Kidney (tissue), 14 donors: ENCODE data around the gene TNK2. TPM values are rescaled to one million over a fixed set of nuclear protein-coding genes. Genes with fewer than 3 reads are reported as not detected.

ENCODE experiments used
- DNase-seq, 5 donors: peaks; one replicate each; pipeline ENCODE4 v3.0.0-alpha.2; 2013 to 2020
- FAIRE-seq: peaks from 2 replicates; lab custom pipeline; 2012; peaks lifted over from hg19 to GRCh38; lab: Jason Lieb, UNC
- H3K27ac ChIP-seq, 2 donors: one replicate each; pipeline ENCODE4 v1.7.0; 2013; ENCODE audit warnings: low read depth in 2 of 2, low read length in 2 of 2, inconsistent platforms in 1 of 2
- H3K27me3 ChIP-seq: one replicate; pipeline ENCODE4 v1.7.1; 2013; ENCODE audit warnings: low read length, inconsistent platforms; ENCODE audit not compliant: control insufficient read depth, insufficient read depth
- H3K36me3 ChIP-seq, 3 donors: one replicate each; pipeline versions ENCODE4 v1.7.0 to v1.7.1; 2013; ENCODE audit warnings: low read length in 3 of 3, control low read depth in 1 of 3, inconsistent platforms in 1 of 3; ENCODE audit not compliant: insufficient read depth in 3 of 3, control insufficient read depth in 2 of 3
- H3K4me1 ChIP-seq, 3 donors: one replicate each; pipeline versions ENCODE4 v1.7.0 to v1.7.1; 2013; ENCODE audit warnings: low read length in 3 of 3, inconsistent platforms in 1 of 3, low read depth in 1 of 3; ENCODE audit not compliant: control insufficient read depth in 2 of 3, insufficient read depth in 2 of 3
- H3K4me3 ChIP-seq, 3 donors: one replicate each; pipeline versions ENCODE4 v1.7.0 to v1.8.1; 2013; ENCODE audit warnings: low read length in 3 of 3, control low read depth in 1 of 3, inconsistent platforms in 1 of 3
- H3K9ac ChIP-seq, 3 donors: one replicate each; pipeline versions ENCODE4 v1.7.0 to v1.7.1; 2013; ENCODE audit warnings: low read length in 3 of 3, control low read depth in 1 of 3, inconsistent platforms in 1 of 3
- H3K9me3 ChIP-seq, 3 donors: one replicate each; pipeline versions ENCODE4 v1.7.0 to v1.7.1; 2013; ENCODE audit warnings: low read length in 3 of 3, control low read depth in 1 of 3, inconsistent platforms in 1 of 3; ENCODE audit not compliant: control insufficient read depth in 2 of 3, insufficient read depth in 1 of 3
- CTCF ChIP-seq: IDR thresholded peaks from 3 replicates; pipeline ENCODE4 v1.5.1; 2012; ENCODE audit warnings: mild to moderate bottlenecking, moderate library complexity, borderline replicate concordance; ENCODE audit not compliant: insufficient read depth; ENCODE audit errors: extremely low read depth
- intact Hi-C: fragments of 100-400 bp; cut with DNase I; formaldehyde crosslinking; loops from one replicate; pipeline ENCODE4 v1.11.1; 2022
- polyA plus RNA-seq: library from polyadenylated mRNA; stranded (reverse); fragments of 350-450 nt; fragmentation: Illumina TruSeq; extraction: RNeasy Lipid Tissue Mini Kit (QIAGEN cat#74804); gene quantifications from one replicate; pipeline ENCODE4 v1.2.3, GENCODE V29; 2014; ENCODE audit warnings: low read depth, low replicate concordance; ENCODE audit not compliant: insufficient read depth
- total RNA-seq: library from RNA; stranded (reverse); fragmentation: NEBNext Ultra II Directional; extraction: Animal tissue kit (Norgen Biotek cat#: 25700); gene quantifications from one replicate; pipeline ENCODE4 v1.2.1, GENCODE V29; 2021
- donor health status: control.
- donor health status: control.
- donor health status: control.
- donor health status: control.
- donor health status: control.
- donor health status: DM: yes; HTN: yes; CAD: no.
- donor health status: Normal renal cell carcinoma (clear cell type).

The TNK2 gene
- total and polyA plus RNA-seq, 2 donors from 2014 or later: 14.7 to 42.5 TPM

- Histone ChIP-seq H3K9me3 (no peaks in the 10 kb centered on the region), H3K27me3 (no peaks in the 10 kb centered on the region), H3K36me3 (no peaks in the 10 kb centered on the region), H3K4me1 (no peaks in the 10 kb centered on the region), H3K27ac (no peak overlapping the region), H3K9ac (no peak overlapping the region), H3K4me3 (no peak overlapping the region)
- DNase-seq (no peak), FAIRE-seq (no peak)
- intact Hi-C loops: no loop called here
- TF ChIP-seq CTCF: no peak
Measured at GRCh38 chr3:195844671-195845218, 63.6 kb downstream of the TNK2 start.

- no peak for TF ChIP-seq CTCF
- Histone ChIP-seq H3K4me3 (no peak overlapping the region), H3K27me3 (no peaks in the 10 kb centered on the region), H3K9ac (no peak overlapping the region), H3K27ac (no peak overlapping the region), H3K9me3 (no peaks in the 10 kb centered on the region), H3K36me3 (no peaks in the 10 kb centered on the region), H3K4me1 (no peaks in the 10 kb centered on the region)
- FAIRE-seq (no peak), DNase-seq (no peak)
- intact Hi-C loops: no loop called here
Measured at GRCh38 chr3:195839260-195840010, 68.9 kb downstream of the TNK2 start.

GRCh38 chr3:195838714-195839113 lies 69.6 kb downstream of the TNK2 start:
- no peak overlapping the region for H3K4me3 ChIP-seq
- H3K9me3 ChIP-seq: no peaks in the 10 kb centered on the region
- H3K9ac ChIP-seq: no peak overlapping the region
- H3K36me3 ChIP-seq: no peaks in the 10 kb centered on the region
- no peak overlapping the region for H3K27ac ChIP-seq
- intact Hi-C loops: no loop called here
- DNase-seq: no peak
- no peak for FAIRE-seq
- no peak for TF ChIP-seq CTCF
- no peaks in the 10 kb centered on the region for H3K4me1 ChIP-seq
- no peaks in the 10 kb centered on the region for H3K27me3 ChIP-seq
